Heart left ventricle (tissue), 16 donors: ENCODE data around the gene RWDD2A. TPM values are rescaled to one million over a fixed set of nuclear protein-coding genes. Genes with fewer than 3 reads are reported as not detected.

Experiments used
- ATAC-seq, 4 donors: fragments of 200-7000 bp; cut with Tn5 transposase; one replicate each; pipeline ENCODE4 v1.9.1; 2020 to 2022; ENCODE audit warnings: moderate library complexity in 4 of 4, mild to moderate bottlenecking in 3 of 4, moderate number of reproducible peaks in 1 of 4
- DNase-seq, 5 donors: peaks; one replicate each; pipeline ENCODE4 v3.0.0-alpha.2; 2020
- H3K27ac ChIP-seq, 12 donors: fragments of 200-600 bp; sonication (generic) in 4 of 12; one replicate each; pipeline versions ENCODE4 v1.5.0 to v1.8.0; 2016 to 2022; ENCODE audit warnings: mild to moderate bottlenecking in 2 of 12
- H3K27me3 ChIP-seq, 9 donors: fragments of 200-600 bp; sonication (generic) in 2 of 9; one replicate each; pipeline versions ENCODE4 v1.5.1 to v1.8.0; 2016 to 2022; ENCODE audit warnings: mild to moderate bottlenecking in 3 of 9
- H3K36me3 ChIP-seq, 9 donors: fragments of 200-600 bp; sonication (generic) in 2 of 9; one replicate each; pipeline versions ENCODE4 v1.5.0 to v1.8.0; 2018 to 2022; ENCODE audit warnings: mild to moderate bottlenecking in 2 of 9
- H3K4me1 ChIP-seq, 12 donors: fragments of 200-600 bp; sonication (generic) in 4 of 12; one replicate each; pipeline versions ENCODE4 v1.5.0 to v1.8.0; 2016 to 2022; ENCODE audit warnings: mild to moderate bottlenecking in 3 of 12
- H3K4me3 ChIP-seq, 12 donors: fragments of 200-600 bp; sonication (generic) in 4 of 12; one replicate each; pipeline versions ENCODE4 v1.5.0 to v1.8.0; 2017 to 2022; ENCODE audit warnings: mild to moderate bottlenecking in 9 of 12, moderate library complexity in 4 of 12
- H3K9me3 ChIP-seq, 12 donors: fragments of 200-600 bp; sonication (generic) in 4 of 12; one replicate each; pipeline versions ENCODE4 v1.5.0 to v1.8.0; 2016 to 2022; ENCODE audit warnings: mild to moderate bottlenecking in 1 of 12
- CTCF ChIP-seq, 12 donors: fragments of 200-600 bp; sonication (generic) in 4 of 12; IDR thresholded peaks; one replicate each; pipeline versions ENCODE4 v1.5.0 to v1.8.0; 2018 to 2022; ENCODE audit warnings: antibody characterized with exemption in 12 of 12, mild to moderate bottlenecking in 5 of 12
- POLR2A ChIP-seq, 2 donors: fragments of 450-650 bp; IDR thresholded peaks; one replicate each; pipeline ENCODE4 v1.6.1; 2017; ENCODE audit warnings: antibody characterized with exemption in 2 of 2, mild to moderate bottlenecking in 2 of 2, moderate library complexity in 2 of 2
- WGBS, 4 donors: extraction: QIAGEN DNeasy Blood & Tissue Kit in 2 of 4; methylation state at CpG; one replicate each; pipeline versions ENCODE4 v1.1.5 to v1.1.7; 2013 to 2018; 5-methylcytosine and 5-hydroxymethylcytosine counted together
- intact Hi-C, 10 donors: fragments of 100-400 bp; cut with DNase I; formaldehyde crosslinking; loops; one replicate each; pipeline versions ENCODE4 v1.11.1 to v1.14.2; 2022
- polyA plus RNA-seq, 2 donors: library from polyadenylated mRNA; stranded (reverse); fragments of 200-250 nt; gene quantifications; one replicate each; pipeline ENCODE4 v1.2.3, GENCODE V29; 2013
- total RNA-seq, 9 donors: library from RNA; depleted of rRNA in 2 of 9; stranded (reverse); fragments of >200 nt in 2 of 9; fragmentation: NEBNext Ultra II Directional in 3 of 9; extraction: Animal tissue kit (Norgen Biotek cat#: 25700) in 3 of 9; gene quantifications; one replicate each; pipeline versions ENCODE4 v1.1.0 to v1.2.4, GENCODE V29; 2016 to 2023
- donor health status: ischemic (EF 13 %, LVEDD 7.1; RV severe dilation, severe dysfunction).
- donor health status: healthy with polysubstance abuse.
- donor health status: DM: no; HTN: yes; CAD: no.
- donor health status: DM: no; HTN: no; CAD: no.
- donor health status: ischemic (EF 25% LVEDD 6.9; RV normal size, moderate dysfunction).
- donor health status: ischemic (EF 25% LVEDD 5.7; RV mildly dilated, moderate dysfunction).
- donor health status: healthy.
- donor health status: DM: yes; HTN: yes; CAD: no.
- donor health status: ischemic (EF 35%, LVEDD 5.7; RV mildly dilated, moderate dysfunction).
- donor health status: nonischemic (EF 11% LVEDD 7.7; RV severe dilation, severe dysfunction).
- donor health status: DM: yes; HTN: yes; CAD: no.
- donor health status: PGD.
- donor health status: ischemic (EF 29% LVEDD 5.4; RV normal size, mild dysfunction).
- donor health status: nonischemic (EF 23%, LVEDD 6.1; RV moderate dilation, normal function).

RWDD2A gene
- total and polyA plus RNA-seq, 11 donors, result 1.3 to 4.8 (median 3.2) TPM

GRCh38 chr6:83153883-83154521, 39.2 kb upstream of the RWDD2A start:
- intact Hi-C loops, result no loop called here
- TF ChIP-seq POLR2A (IDR thresholded peaks at IDR 0.05), result no peak

GRCh38 chr6:83155794-83156193, 37.4 kb upstream of the RWDD2A start:
- DNase-seq (no peak), ATAC-seq (peak; percentile 61 to 70 (median 66))
- Histone ChIP-seq H3K27ac (peak overlapping the region in 6 of 12 donors; percentile 10 to 24 (median 21)), H3K36me3 (peaks cover 0 to 100% (median 94%) of the 10 kb centered on the region in 9 donors), H3K9me3 (no peaks in the 10 kb centered on the region), H3K4me3 (no peak overlapping the region), H3K27me3 (no peaks in the 10 kb centered on the region), H3K4me1 (peaks cover 0 to 23% (median 3%) of the 10 kb centered on the region in 12 donors)
- intact Hi-C loops, result no loop called here
- 39 to 53% (median 42%) methylated on average over 2 of the region's 2 CpGs for WGBS, 4 donors
- TF ChIP-seq CTCF (IDR thresholded peaks at IDR 0.05) (no peak), POLR2A (IDR thresholded peaks at IDR 0.05) (no peak)

More at GRCh38 chr6:83153883-83154521, 39.2 kb upstream of the RWDD2A start:
- Histone ChIP-seq H3K27ac (no peak overlapping the region), H3K4me1 (peaks cover 0 to 17% (median 0%) of the 10 kb centered on the region in 12 donors), H3K36me3 (peaks cover 0 to 99% (median 82%) of the 10 kb centered on the region in 9 donors), H3K4me3 (no peak overlapping the region), H3K9me3 (no peaks in the 10 kb centered on the region), H3K27me3 (no peaks in the 10 kb centered on the region)
- DNase-seq, result no peak
- 72 to 84% (median 77%) methylated on average over 4 of the region's 4 CpGs for WGBS, 4 donors
- ATAC-seq, result no peak

GRCh38 chr6:83160167-83160566, 33.0 kb upstream of the RWDD2A start:
- 47 to 63% (median 55%) methylated on average over 1 of the region's 1 CpG for WGBS, 4 donors
- no peak overlapping the region for H3K27ac ChIP-seq
- intact Hi-C loops, result no loop called here
- no peaks in the 10 kb centered on the region for H3K27me3 ChIP-seq
- TF ChIP-seq POLR2A (IDR thresholded peaks at IDR 0.05) (no peak), CTCF (IDR thresholded peaks at IDR 0.05) (no peak)
- no peak overlapping the region for H3K4me3 ChIP-seq
- DNase-seq, result no peak
- H3K4me1 ChIP-seq, result peaks cover 0 to 18% (median 3%) of the 10 kb centered on the region in 12 donors
- H3K9me3 ChIP-seq, result no peaks in the 10 kb centered on the region
- H3K36me3 ChIP-seq, result peaks cover 0 to 100% (median 80%) of the 10 kb centered on the region in 9 donors
- peak in 2 of 4 donors; percentile 32 to 61 for ATAC-seq

GRCh38 chr6:83167726-83168278, 25.4 kb upstream of the RWDD2A start:
- no peak for ATAC-seq
- H3K36me3 ChIP-seq, result peaks cover 3 to 100% (median 98%) of the 10 kb centered on the region in 9 donors
- no peaks in the 10 kb centered on the region for H3K27me3 ChIP-seq
- no peak for DNase-seq
- H3K27ac ChIP-seq, result no peak overlapping the region
- H3K4me3 ChIP-seq, result no peak overlapping the region
- WGBS, 4 donors, result 87 to 89% (median 88%) methylated on average over 5 of the region's 5 CpGs
- H3K9me3 ChIP-seq, result no peaks in the 10 kb centered on the region
- intact Hi-C loops, result loop anchor here in 1 of 10 donors (5.0 kb wide), 1 partner anchor 36 kb away; no protein-coding TSS in a partner anchor
- TF ChIP-seq POLR2A (IDR thresholded peaks at IDR 0.05) (no peak), CTCF (IDR thresholded peaks at IDR 0.05) (no peak)
- no peaks in the 10 kb centered on the region for H3K4me1 ChIP-seq
